Lower lobe of right lung (tissue), 2 donors: ENCODE measurements around the gene EP400. TPM values are rescaled to one million over a fixed set of nuclear protein-coding genes. Genes with fewer than 3 reads are reported as not detected.

Experiments
- ATAC-seq, 2 donors: fragments of 200-7000 bp; cut with Tn5 transposase; one replicate each; pipeline ENCODE4 v1.9.1; 2020 to 2022; ENCODE audit warnings: mild to moderate bottlenecking in 2 of 2, moderate library complexity in 2 of 2
- DNase-seq: peaks from one replicate; pipeline ENCODE4 v3.0.0-alpha.2; 2020
- H3K27ac ChIP-seq: fragments of 200-600 bp; one replicate; pipeline ENCODE4 v1.8.0; 2022
- H3K27me3 ChIP-seq: fragments of 200-600 bp; one replicate; pipeline ENCODE4 v1.8.0; 2022; ENCODE audit warnings: low read depth
- H3K36me3 ChIP-seq: fragments of 200-600 bp; one replicate; pipeline ENCODE4 v1.8.0; 2022; ENCODE audit warnings: mild to moderate bottlenecking
- H3K4me1 ChIP-seq: fragments of 200-600 bp; one replicate; pipeline ENCODE4 v1.8.0; 2022
- H3K4me3 ChIP-seq: fragments of 200-600 bp; one replicate; pipeline ENCODE4 v1.8.0; 2022; ENCODE audit warnings: mild to moderate bottlenecking
- H3K9me3 ChIP-seq: fragments of 200-600 bp; one replicate; pipeline ENCODE4 v1.8.0; 2022
- intact Hi-C: fragments of 100-400 bp; cut with DNase I; formaldehyde crosslinking; loops from one replicate; pipeline ENCODE4 v1.11.0; 2022
- total RNA-seq: library from RNA; stranded (reverse); fragmentation: NEBNext Ultra II Directional; extraction: Animal tissue kit (Norgen Biotek cat#: 25700); gene quantifications from one replicate; pipeline ENCODE4 v1.2.1, GENCODE V29; 2021
- TF ChIP-seq, protein P1 (sequence below): fragments of 200-600 bp; IDR thresholded peaks from one replicate; pipeline ENCODE4 v1.8.0; 2022; ENCODE audit warnings: antibody characterized with exemption, mild to moderate bottlenecking
- donor health status: DM: no; HTN: yes; CAD: no; lungs with severe emphysema.

EP400 gene
- total RNA-seq, 1 donor from 2014 or later, result 46.2 TPM

DNA sequence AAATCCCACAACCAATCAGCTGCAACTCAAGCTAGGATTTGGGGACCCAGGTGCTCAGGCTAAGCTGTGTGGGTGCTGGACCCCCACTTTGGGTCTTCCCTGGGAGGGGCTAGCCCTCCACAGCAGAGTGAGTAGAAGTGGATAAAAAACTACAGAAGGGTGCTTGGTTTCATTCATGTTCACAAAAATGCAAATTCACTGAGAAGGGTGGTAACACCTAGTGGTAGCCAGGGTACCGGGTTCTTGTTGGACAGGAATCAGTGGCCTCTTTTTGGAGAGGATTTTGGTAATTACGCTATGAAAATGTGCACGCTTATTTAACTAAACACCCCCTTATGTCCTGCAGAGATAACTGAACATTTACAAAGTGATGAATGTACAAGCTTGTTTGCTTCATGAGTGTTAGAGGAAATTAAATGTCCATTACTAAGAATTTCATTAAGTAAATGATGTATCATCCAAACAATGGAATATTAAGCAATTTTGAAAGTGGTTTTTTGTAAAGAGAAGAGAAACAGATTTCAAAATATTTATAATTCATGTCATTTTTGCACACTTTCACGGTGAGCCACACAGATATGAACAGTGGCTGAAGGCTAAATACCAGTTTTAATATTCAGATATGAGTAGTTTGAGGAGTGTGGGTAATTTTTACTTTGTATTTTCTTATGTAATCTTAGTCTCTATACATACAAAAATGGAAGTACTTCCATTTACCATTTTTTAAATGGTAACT is 116.0 kb downstream of the EP400 start:
- ATAC-seq (no peak), DNase-seq (no peak)
- TF ChIP-seq, protein P1, sequence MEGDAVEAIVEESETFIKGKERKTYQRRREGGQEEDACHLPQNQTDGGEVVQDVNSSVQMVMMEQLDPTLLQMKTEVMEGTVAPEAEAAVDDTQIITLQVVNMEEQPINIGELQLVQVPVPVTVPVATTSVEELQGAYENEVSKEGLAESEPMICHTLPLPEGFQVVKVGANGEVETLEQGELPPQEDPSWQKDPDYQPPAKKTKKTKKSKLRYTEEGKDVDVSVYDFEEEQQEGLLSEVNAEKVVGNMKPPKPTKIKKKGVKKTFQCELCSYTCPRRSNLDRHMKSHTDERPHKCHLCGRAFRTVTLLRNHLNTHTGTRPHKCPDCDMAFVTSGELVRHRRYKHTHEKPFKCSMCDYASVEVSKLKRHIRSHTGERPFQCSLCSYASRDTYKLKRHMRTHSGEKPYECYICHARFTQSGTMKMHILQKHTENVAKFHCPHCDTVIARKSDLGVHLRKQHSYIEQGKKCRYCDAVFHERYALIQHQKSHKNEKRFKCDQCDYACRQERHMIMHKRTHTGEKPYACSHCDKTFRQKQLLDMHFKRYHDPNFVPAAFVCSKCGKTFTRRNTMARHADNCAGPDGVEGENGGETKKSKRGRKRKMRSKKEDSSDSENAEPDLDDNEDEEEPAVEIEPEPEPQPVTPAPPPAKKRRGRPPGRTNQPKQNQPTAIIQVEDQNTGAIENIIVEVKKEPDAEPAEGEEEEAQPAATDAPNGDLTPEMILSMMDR, result no peak
- Histone ChIP-seq H3K36me3 (peaks cover 98% of the 10 kb centered on the region), H3K4me3 (no peak overlapping the region), H3K4me1 (no peaks in the 10 kb centered on the region), H3K9me3 (no peaks in the 10 kb centered on the region), H3K27me3 (no peaks in the 10 kb centered on the region), H3K27ac (no peak overlapping the region)
- intact Hi-C loops, result no loop called here

DNA sequence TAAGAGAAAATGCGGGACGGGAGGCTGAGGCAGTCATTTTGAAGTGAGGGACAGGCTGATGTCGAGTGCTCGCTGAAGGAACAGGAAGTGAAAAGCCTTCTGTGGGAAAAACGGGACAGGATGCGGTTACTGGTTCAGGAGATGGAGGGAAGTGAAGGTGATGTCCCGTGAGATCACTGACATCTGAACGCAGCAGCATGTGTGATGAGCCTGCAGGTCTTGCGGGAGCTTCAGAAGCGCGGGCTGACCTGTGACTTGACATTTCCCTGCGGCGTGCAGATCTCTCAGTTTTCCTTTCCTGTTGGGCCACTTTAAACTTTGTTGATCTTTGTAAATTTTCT is 116.6 kb downstream of the EP400 start:
- TF ChIP-seq, protein P1, result no peak
- no peak overlapping the region for H3K27ac ChIP-seq
- intact Hi-C loops, result no loop called here
- H3K9me3 ChIP-seq, result no peaks in the 10 kb centered on the region
- DNase-seq, result no peak
- H3K36me3 ChIP-seq, result peaks cover 97% of the 10 kb centered on the region
- H3K4me3 ChIP-seq, result no peak overlapping the region
- H3K4me1 ChIP-seq, result no peaks in the 10 kb centered on the region
- H3K27me3 ChIP-seq, result no peaks in the 10 kb centered on the region
- no peak for ATAC-seq

DNA sequence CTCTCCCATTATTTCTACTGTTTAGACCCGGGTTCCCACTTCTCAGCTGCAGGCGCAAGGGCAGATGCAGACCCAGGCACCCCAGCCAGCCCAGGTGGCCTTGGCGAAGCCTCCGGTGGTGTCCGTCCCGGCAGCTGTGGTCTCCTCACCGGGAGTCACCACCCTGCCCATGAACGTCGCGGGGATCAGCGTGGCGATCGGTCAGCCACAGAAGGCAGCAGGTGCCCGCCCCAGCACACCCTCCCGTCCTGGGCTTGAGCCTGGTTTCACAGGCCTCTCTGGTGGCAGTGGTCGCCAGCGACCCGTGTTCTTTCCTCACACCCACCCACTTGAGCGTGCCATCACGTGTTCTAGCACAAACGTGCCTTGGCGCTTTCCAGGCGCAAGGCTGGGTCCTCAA is 117.0 kb downstream of the EP400 start:
- no peak overlapping the region for H3K4me3 ChIP-seq
- no peaks in the 10 kb centered on the region for H3K4me1 ChIP-seq
- TF ChIP-seq, protein P1, result no peak
- H3K27ac ChIP-seq, result no peak overlapping the region
- ATAC-seq (no peak), DNase-seq (no peak)
- H3K36me3 ChIP-seq, result peaks cover 97% of the 10 kb centered on the region
- no peaks in the 10 kb centered on the region for H3K27me3 ChIP-seq
- H3K9me3 ChIP-seq, result no peaks in the 10 kb centered on the region
- intact Hi-C loops, result no loop called here

DNA sequence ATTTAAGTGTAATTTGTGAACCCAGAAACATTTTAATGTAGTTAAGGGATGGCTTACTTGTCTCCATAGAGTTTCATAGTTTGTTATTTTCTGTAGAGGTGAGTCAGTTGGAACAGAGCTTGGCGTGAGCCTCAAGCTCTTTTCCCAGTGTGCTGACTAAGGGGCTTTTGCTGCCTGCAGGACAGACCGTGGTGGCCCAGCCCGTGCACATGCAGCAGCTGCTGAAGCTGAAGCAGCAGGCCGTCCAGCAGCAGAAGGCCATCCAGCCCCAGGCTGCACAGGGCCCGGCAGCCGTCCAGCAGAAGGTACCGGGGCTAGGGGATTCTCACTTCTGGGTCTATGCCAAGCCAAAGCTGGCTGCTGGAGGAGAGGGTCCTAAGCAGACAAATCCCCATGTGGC is 117.4 kb downstream of the EP400 start:
- Histone ChIP-seq H3K27me3 (no peaks in the 10 kb centered on the region), H3K4me1 (no peaks in the 10 kb centered on the region), H3K36me3 (peaks cover 97% of the 10 kb centered on the region), H3K27ac (no peak overlapping the region), H3K4me3 (no peak overlapping the region), H3K9me3 (no peaks in the 10 kb centered on the region)
- intact Hi-C loops, result no loop called here
- TF ChIP-seq, protein P1, result no peak
- ATAC-seq (no peak), DNase-seq (no peak)

DNA sequence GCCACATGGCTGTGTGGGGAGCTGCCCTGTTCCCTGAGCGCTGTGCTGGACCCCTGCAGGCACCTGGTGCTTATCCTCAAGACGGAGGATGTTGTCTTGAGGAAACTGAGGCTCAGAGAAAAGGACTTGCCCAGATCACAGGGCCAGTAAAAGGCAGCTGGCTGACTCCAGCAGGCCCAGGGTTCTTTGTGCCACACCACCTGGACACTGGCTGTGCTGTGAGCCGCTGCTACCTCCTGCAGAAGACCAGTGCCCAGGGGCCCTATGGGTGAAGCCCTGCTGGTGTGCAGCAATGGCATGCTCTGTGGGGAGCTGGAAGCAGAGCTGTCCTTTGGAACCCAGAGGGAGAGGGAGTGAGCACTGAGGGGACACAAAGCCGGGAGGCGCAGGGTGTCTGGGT is 118.5 kb downstream of the EP400 start:
- no peak for ATAC-seq

More for the DNA sequence above, 118.5 kb downstream of the EP400 start:
- Histone ChIP-seq H3K9me3 (no peaks in the 10 kb centered on the region), H3K27me3 (no peaks in the 10 kb centered on the region), H3K4me1 (no peaks in the 10 kb centered on the region), H3K27ac (no peak overlapping the region), H3K4me3 (no peak overlapping the region), H3K36me3 (peaks cover 91% of the 10 kb centered on the region)
- intact Hi-C loops, result no loop called here
- no peak for DNase-seq
- TF ChIP-seq, protein P1, result no peak
